Prostate gland (tissue), 2 donors: ENCODE results near the gene EPHB3. TPM values are rescaled to one million over a fixed set of nuclear protein-coding genes. Genes with fewer than 3 reads are reported as not detected.

Experiments used
- DNase-seq: peaks from one replicate; pipeline ENCODE4 v3.0.0-alpha.2; 2019; ENCODE audit warnings: low spot score
- H3K27ac ChIP-seq, 2 donors: fragments of 200-600 bp; sonication (generic); 2 replicates each; pipeline ENCODE4 v1.5.1; 2017 to 2019
- H3K27me3 ChIP-seq: fragments of 200-600 bp; sonication (generic); replicated peaks from 2 replicates; pipeline ENCODE4 v1.5.1; 2019; ENCODE audit not compliant: insufficient read depth
- H3K36me3 ChIP-seq, 2 donors: fragments of 200-600 bp; sonication (generic); 1 replicate in 1 of 2; 2 replicates in 1 of 2; pipeline versions ENCODE4 v1.5.1 to v1.8.1; 2017 to 2019
- H3K4me1 ChIP-seq: fragments of 200-600 bp; sonication (generic); replicated peaks from 2 replicates; pipeline ENCODE4 v1.5.1; 2019
- H3K4me3 ChIP-seq, 2 donors: fragments of 200-600 bp; sonication (generic); 2 replicates each; pipeline ENCODE4 v1.5.1; 2017 to 2019
- H3K9me3 ChIP-seq: fragments of 200-600 bp; sonication (generic); 2 replicates; pipeline ENCODE4 v1.5.1; 2017
- POLR2A ChIP-seq: fragments of 450-650 bp; IDR thresholded peaks from one replicate; pipeline ENCODE4 v1.6.1; 2016; ENCODE audit warnings: antibody characterized with exemption, mild to moderate bottlenecking
- POLR2AphosphoS5 ChIP-seq: sonication (generic); formaldehyde crosslinking; IDR thresholded peaks from one replicate; pipeline ENCODE4 v1.6.1; 2017; ENCODE audit warnings: antibody characterized with exemption
- WGBS: methylation state at CpG from one replicate; pipeline ENCODE4 v1.1.5; 2018; 5-methylcytosine and 5-hydroxymethylcytosine counted together
- intact Hi-C: fragments of 100-400 bp; cut with DNase I; formaldehyde crosslinking; loops from one replicate; pipeline ENCODE4 v1.14.2; 2022
- total RNA-seq, 2 donors: library from RNA; depleted of rRNA; stranded (reverse); fragments of >200 nt; gene quantifications; one replicate each; pipeline ENCODE4 v1.1.0, GENCODE V29; 2016
- TF ChIP-seq, protein P1 (sequence below), 4 experiments: fragments of 200-600 bp in 2 of 4; fragments of 450-650 bp in 2 of 4; sonication (generic) in 2 of 4; IDR thresholded peaks; 1 replicate in 3 of 4; 2 replicates in 1 of 4; pipeline ENCODE4 v1.5.1; 2016 to 2019; ENCODE audit warnings: antibody characterized with exemption in 4 of 4, mild to moderate bottlenecking in 2 of 4, moderate library complexity in 2 of 4

Gene EPHB3
- total RNA-seq, 2 donors from 2014 or later = 11.9 to 25.2 TPM

DNA sequence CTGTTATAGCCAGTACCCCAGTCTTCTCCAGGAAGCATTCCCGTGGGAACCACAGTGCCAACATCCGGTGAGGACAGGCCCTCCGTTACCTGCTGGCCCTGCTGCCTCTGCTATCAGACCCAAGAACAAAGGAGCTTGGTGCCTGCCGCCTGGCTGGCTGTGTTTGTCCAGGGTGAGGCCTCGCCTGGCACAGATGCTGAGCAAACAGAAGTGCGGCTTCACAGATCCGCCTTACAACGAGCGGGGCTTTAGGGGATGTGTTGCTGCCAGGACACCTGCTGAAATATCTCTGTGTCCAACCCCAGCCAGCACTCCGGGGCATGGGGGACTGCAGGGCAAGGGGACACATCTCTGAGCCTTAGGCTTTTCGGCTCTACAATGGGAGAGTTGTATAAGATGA, 2.2 kb upstream of the EPHB3 start:
- no peaks in the 10 kb centered on the region for H3K36me3 ChIP-seq
- 44% methylated on average over 11 of the region's 11 CpGs for WGBS
- no peak overlapping the region for H3K4me3 ChIP-seq
- DNase-seq = peak; percentile 78
- no peaks in the 10 kb centered on the region for H3K27me3 ChIP-seq
- intact Hi-C loops = no loop called here
- peak; percentile 65 for TF ChIP-seq POLR2AphosphoS5
- no peak for TF ChIP-seq POLR2A
- TF ChIP-seq, protein P1, sequence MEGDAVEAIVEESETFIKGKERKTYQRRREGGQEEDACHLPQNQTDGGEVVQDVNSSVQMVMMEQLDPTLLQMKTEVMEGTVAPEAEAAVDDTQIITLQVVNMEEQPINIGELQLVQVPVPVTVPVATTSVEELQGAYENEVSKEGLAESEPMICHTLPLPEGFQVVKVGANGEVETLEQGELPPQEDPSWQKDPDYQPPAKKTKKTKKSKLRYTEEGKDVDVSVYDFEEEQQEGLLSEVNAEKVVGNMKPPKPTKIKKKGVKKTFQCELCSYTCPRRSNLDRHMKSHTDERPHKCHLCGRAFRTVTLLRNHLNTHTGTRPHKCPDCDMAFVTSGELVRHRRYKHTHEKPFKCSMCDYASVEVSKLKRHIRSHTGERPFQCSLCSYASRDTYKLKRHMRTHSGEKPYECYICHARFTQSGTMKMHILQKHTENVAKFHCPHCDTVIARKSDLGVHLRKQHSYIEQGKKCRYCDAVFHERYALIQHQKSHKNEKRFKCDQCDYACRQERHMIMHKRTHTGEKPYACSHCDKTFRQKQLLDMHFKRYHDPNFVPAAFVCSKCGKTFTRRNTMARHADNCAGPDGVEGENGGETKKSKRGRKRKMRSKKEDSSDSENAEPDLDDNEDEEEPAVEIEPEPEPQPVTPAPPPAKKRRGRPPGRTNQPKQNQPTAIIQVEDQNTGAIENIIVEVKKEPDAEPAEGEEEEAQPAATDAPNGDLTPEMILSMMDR (IDR thresholded peaks at IDR 0.05) = peak in 2 of 4 experiments; percentile 10 to 26
- peaks cover 9% of the 10 kb centered on the region for H3K4me1 ChIP-seq
- H3K27ac ChIP-seq = peak overlapping the region; percentile 26 to 62
- H3K9me3 ChIP-seq = no peaks in the 10 kb centered on the region

DNA sequence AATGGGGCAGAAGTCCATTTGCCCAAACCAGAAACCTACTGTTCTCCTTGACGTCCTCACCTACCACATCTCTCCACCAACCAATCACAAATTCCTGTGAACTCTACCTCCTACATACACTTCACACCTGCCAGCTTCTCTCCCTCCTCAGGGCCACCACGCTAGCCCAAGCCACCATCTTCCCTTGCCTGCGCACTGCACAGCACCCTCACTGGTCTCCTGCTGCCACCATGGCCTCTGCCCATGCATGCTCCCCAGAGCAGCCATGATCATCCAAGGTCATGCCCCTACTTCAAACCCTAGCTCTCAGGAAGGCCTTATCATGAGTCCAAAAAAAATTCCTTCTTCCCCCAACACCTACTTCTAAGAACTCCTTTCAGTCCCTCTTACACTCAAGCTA, 1.1 kb upstream of the EPHB3 start:
- no peaks in the 10 kb centered on the region for H3K27me3 ChIP-seq
- peaks cover 21% of the 10 kb centered on the region for H3K4me1 ChIP-seq
- TF ChIP-seq POLR2A (no peak), POLR2AphosphoS5 (no peak)
- TF ChIP-seq, protein P1 (IDR thresholded peaks at IDR 0.05) = no peak
- peak overlapping the region; percentile 39 to 70 for H3K27ac ChIP-seq
- WGBS = 94% methylated on average over 3 of the region's 3 CpGs
- DNase-seq = no peak
- no peaks in the 10 kb centered on the region for H3K36me3 ChIP-seq
- intact Hi-C loops = no loop called here
- H3K4me3 ChIP-seq = no peak overlapping the region
- H3K9me3 ChIP-seq = no peaks in the 10 kb centered on the region

DNA sequence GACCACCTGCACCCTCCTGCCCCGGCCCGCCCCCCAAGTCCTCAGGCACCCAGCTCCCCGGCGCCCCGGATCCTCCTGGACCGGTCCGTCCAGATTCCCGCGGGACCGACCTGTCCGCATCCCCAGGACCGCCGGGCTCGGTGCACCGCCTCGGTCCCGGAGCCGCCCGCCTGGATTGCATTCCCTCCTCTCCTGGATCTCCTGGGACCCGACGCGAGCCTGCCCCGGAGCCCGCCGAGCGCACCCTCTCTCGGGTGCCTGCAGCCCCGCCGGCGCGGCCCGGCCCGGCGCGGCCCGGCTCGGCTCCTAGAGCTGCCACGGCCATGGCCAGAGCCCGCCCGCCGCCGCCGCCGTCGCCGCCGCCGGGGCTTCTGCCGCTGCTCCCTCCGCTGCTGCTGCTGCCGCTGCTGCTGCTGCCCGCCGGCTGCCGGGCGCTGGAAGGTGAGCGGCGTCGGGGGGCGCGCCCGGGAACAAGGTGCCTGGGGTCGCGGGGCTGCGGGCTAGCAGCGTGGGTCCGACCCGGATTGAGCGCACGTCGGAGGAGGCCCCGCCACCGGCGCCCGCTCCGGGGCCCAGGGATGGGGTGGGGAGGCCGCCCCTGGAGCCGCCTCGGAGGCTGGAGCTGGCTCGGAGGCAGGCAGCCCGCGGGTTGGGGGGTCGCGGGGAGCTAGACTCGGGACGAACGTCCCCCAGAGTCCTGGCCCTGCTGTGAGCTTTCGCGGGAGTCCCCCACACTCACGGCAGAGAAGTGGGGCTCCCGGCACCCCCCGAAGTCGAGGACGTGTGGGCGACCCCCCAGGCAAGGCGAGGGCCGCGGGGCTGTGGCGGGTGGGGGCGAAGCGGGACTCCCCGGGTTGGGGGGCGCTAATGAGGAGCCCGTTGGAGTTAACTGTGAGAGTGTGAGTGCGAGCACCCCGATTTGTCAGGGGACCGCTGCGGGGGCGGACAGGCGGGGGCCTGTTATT, 610 bp downstream of the EPHB3 start:
- no peak for DNase-seq
- Histone ChIP-seq H3K27ac (peak overlapping the region; percentile 83 to 87), H3K27me3 (no peaks in the 10 kb centered on the region), H3K9me3 (no peaks in the 10 kb centered on the region), H3K4me1 (peaks cover 32% of the 10 kb centered on the region), H3K36me3 (no peaks in the 10 kb centered on the region), H3K4me3 (peak overlapping the region; percentile 87 to 90)
- TF ChIP-seq POLR2A = no peak
- TF ChIP-seq, protein P1 (IDR thresholded peaks at IDR 0.05) = no peak
- TF ChIP-seq POLR2AphosphoS5 = no peak
- intact Hi-C loops = loop anchor here (1.0 kb wide), 1 partner anchor 215 kb away; no protein-coding TSS in a partner anchor
- 3% methylated on average over 70 of the region's 109 CpGs for WGBS

DNA sequence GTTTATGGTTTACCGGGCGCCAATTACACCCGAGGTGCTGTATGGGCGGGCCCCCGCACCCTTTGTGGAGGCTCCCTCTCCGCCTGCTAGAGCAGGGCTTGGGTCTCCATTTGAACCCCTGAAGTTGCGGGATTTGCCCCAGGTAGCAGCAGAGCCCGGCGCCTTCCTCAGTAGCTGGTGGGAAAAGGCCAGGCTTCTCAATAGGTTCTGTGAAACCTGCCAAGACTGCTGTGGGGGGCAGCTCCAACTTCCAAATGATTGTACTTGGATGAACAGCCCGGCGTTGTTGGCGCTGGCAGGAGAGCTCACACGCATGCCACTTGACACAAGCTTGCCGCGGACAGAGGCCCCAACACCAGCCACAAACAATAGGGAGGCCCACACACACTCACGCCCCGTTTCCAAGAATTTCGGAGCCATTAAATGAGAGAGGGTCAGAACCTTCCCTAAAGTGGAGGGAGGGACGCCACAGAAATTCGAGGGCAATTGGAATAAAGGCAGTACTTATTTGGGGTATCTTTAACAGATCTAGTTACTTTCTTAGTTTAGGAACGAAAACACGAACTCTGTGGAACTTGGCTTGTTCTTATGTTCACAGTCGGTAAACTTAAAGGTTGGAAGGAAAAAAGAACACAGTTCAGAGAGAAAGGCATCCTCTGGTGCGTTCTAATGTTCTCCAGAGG, 1.4 kb downstream of the EPHB3 start:
- no peaks in the 10 kb centered on the region for H3K27me3 ChIP-seq
- H3K4me3 ChIP-seq = peak overlapping the region; percentile 87 to 90
- 16% methylated on average over 24 of the region's 24 CpGs for WGBS
- TF ChIP-seq POLR2AphosphoS5 (no peak), POLR2A (no peak)
- TF ChIP-seq, protein P1 (IDR thresholded peaks at IDR 0.05) = no peak
- no peaks in the 10 kb centered on the region for H3K36me3 ChIP-seq
- peaks cover 35% of the 10 kb centered on the region for H3K4me1 ChIP-seq
- peak overlapping the region; percentile 83 to 87 for H3K27ac ChIP-seq
- intact Hi-C loops = no loop called here
- no peaks in the 10 kb centered on the region for H3K9me3 ChIP-seq
- DNase-seq = peak; percentile 52
